ENCODE data around the gene OR5M10.
"Not testable (repeated sequence)": the region's sequence is repeated elsewhere in the genome, so short reads cannot be mapped to it uniquely, and the experiment has no call there.

The OR5M10 gene

GRCh38 chr11:56577621-56578020, at the start of gene OR5M10:
TSS of gene OR5M10 (minus strand) at chr11:56577721. CDS start at chr11:56577721, 0 bp downstream.
- DNase-seq = no peak

GRCh38 chr11:56625946-56626345, 48.4 kb upstream of the OR5M10 start:
- DNase-seq = no peak

- DNase-seq = no peak
Observed at GRCh38 chr11:56624661-56625110, 47.2 kb upstream of the OR5M10 start.

DNA sequence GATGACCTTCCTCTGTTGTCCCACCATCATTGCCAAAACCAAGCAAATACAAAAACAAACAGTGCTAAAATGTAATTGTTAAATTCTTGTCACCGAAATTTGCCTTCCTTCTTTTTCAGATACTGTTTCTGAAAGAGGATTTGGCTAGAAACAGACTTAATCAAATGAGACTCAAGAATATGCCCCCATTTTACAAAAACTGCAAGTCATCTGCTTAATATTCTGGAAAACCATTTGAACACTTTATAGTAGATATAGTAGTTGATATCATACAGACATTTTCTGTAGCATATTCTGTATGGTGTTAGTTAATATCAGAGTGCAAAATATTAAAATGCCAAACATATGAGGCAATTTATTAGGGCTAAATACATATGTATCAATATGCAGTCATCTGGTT, 33.7 kb upstream of the OR5M10 start:
- DNase-seq = no peak

GRCh38 chr11:56592088-56592717, 14.7 kb upstream of the OR5M10 start:
- not testable (repeated sequence) for DNase-seq

GRCh38 chr11:56558574-56558973, 18.9 kb downstream of the OR5M10 start:
- DNase-seq = no peak

- not testable (repeated sequence) for DNase-seq
Observed at GRCh38 chr11:56554691-56555090, 22.8 kb downstream of the OR5M10 start.

DNA sequence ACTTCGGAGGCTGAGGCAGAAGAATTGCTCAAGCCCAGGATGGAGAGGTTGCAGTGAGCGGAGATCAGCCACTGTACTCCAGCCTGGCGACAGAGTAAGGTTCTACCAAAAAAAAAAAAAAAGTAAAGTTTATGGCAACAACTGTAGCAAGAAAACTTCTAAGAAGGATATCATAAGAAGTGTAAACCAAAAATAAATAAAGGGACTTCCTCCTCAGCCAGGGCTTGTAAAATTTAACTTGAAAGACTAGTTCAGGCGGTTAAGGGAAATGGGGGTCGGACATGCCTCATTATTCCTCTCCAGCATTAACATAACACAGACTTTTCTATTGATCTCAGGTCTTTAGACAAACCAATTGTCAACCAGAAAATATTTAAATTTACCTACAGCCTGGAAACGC, 32.0 kb downstream of the OR5M10 start:
- DNase-seq = no peak

- DNase-seq = no peak
Observed at GRCh38 chr11:56543739-56544138, 33.8 kb downstream of the OR5M10 start.

DNA sequence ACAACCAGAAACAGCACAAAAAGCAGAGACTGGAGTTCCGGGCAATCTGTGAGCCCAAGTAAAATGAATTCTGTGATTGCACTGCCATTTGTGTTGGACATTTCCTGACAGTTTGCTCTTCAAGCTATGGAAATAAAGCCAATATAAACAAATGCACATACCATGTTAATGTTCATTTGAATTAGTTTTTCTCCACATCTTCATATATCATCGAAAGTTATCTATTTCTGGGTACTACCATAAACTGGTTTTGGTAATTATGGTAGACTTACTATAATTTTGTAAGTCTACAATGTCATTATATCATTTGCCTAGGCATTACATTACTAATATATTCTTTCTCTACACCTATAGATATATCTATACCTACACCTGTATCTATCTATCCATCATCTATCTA, 34.4 kb downstream of the OR5M10 start, which contains the start of gene OR5M11:
OR5M11 (minus strand) TSS at position 101 of the 400 bp plus-strand sequence; CDS start at position 101, 0 bp downstream.
- DNase-seq = no peak

- DNase-seq = no peak
Observed at GRCh38 chr11:56533054-56533740, 44.3 kb downstream of the OR5M10 start.

DNA sequence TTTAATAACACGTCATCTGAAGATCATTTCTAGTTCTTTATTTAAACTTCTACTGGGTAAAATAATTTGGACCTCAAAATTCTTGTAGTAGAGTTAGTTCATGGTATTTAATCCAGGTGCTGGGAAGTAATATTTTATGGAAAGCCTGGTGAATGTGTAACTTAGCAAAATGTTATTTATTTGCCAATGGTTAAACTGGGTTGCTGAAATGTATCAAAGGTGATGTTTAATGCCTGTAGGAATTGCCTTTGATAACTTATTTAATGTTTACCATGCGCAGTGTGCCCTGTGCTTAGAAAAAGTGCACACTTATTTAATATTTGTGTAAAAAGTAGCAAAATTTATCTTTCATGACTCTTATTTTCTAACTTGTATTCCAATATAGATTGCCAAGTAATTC, 45.7 kb downstream of the OR5M10 start:
- no peak for DNase-seq
